Thyroid gland (tissue), 4 donors: ENCODE results near the gene RASL10A.

Source experiments
- CTCF ChIP-seq, 6 experiments: fragments of 200-600 bp in 3 of 6; fragments of 450-650 bp in 3 of 6; sonication (generic) in 3 of 6; IDR thresholded peaks; one replicate each; pipeline ENCODE4 v1.5.1; 2016 to 2019; ENCODE audit warnings: antibody characterized with exemption in 6 of 6, mild to moderate bottlenecking in 2 of 6, inconsistent platforms in 1 of 6, moderate library complexity in 1 of 6
- POLR2A ChIP-seq, 2 donors: fragments of 450-650 bp; IDR thresholded peaks; one replicate each; pipeline ENCODE4 v1.6.1; 2017; ENCODE audit warnings: antibody characterized with exemption in 2 of 2, mild to moderate bottlenecking in 2 of 2, moderate library complexity in 1 of 2

GRCh38 chr22:29342177-29342576 is 26.7 kb upstream of the RASL10A start:
- TF ChIP-seq POLR2A (IDR thresholded peaks at IDR 0.05): no peak
- no peak for TF ChIP-seq CTCF (IDR thresholded peaks at IDR 0.05)
